Coronary artery (tissue), 2 donors: ENCODE results near the gene TRIM72.
"Not testable (repeated sequence)": the region's sequence is repeated elsewhere in the genome, so short reads cannot be mapped to it uniquely, and the experiment has no call there.

Experiments
- DNase-seq: peaks from one replicate; pipeline ENCODE4 v3.0.0-alpha.2; 2017; ENCODE audit warnings: low spot score
- H3K27ac ChIP-seq, 2 donors: fragments of 200-600 bp; sonication (generic); one replicate each; pipeline ENCODE4 v1.5.1; 2016 to 2019
- H3K4me3 ChIP-seq: fragments of 200-600 bp; sonication (generic); 2 replicates; pipeline ENCODE4 v1.5.1; 2016; ENCODE audit warnings: mild to moderate bottlenecking, moderate library complexity
- TF ChIP-seq, protein P1 (sequence below): fragments of 200-600 bp; sonication (generic); IDR thresholded peaks from one replicate; pipeline ENCODE4 v1.5.1; 2019; ENCODE audit warnings: antibody characterized with exemption

The TRIM72 gene

DNA sequence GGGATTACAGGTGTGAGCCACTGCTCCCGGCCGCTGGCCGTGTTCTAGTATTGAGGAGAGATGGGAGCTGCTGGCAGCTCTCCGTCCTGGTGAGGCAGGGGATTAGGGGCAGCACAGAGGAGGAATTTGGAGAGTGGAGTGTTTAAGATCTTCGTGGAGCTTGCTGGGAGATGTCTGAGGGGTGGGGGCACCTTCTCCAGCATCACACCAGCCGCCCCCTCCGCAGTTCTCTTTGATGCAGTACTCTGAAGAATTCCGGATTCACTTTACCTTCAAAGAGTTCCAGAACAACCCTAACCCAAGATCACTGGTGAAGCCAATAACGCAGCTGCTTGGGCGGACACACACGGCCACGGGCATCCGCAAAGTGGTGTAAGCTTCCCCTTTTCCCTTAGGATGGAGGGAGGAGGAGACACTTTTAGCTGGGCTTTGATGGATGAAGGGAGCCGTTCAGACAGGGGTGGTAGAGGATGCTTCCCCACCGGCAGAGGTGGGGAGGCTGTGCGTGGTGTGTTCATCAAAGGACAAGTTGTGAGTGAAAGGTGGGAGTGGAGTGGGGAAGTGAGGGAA is 57.8 kb downstream of the TRIM72 start:
- H3K4me3 ChIP-seq: no peak overlapping the region
- DNase-seq: no peak
- no peak overlapping the region for H3K27ac ChIP-seq
- TF ChIP-seq, protein P1, sequence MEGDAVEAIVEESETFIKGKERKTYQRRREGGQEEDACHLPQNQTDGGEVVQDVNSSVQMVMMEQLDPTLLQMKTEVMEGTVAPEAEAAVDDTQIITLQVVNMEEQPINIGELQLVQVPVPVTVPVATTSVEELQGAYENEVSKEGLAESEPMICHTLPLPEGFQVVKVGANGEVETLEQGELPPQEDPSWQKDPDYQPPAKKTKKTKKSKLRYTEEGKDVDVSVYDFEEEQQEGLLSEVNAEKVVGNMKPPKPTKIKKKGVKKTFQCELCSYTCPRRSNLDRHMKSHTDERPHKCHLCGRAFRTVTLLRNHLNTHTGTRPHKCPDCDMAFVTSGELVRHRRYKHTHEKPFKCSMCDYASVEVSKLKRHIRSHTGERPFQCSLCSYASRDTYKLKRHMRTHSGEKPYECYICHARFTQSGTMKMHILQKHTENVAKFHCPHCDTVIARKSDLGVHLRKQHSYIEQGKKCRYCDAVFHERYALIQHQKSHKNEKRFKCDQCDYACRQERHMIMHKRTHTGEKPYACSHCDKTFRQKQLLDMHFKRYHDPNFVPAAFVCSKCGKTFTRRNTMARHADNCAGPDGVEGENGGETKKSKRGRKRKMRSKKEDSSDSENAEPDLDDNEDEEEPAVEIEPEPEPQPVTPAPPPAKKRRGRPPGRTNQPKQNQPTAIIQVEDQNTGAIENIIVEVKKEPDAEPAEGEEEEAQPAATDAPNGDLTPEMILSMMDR: no peak

DNA sequence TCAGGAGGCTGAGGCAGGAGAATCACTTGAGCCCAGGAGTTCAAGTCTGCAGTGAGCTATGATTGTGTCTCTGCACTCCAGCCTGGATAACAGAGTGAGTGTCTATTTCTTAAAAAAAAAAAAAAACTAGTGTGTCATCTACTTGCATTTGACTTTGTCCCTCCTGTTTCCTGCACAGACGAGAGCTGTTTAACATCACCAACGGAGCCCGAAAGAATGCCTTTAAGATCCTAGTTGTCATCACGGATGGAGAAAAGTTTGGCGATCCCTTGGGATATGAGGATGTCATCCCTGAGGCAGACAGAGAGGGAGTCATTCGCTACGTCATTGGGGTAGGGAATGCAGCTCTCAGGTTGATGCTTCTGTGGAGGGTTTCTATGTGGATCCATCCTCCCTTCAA is 59.3 kb downstream of the TRIM72 start:
- TF ChIP-seq, protein P1: no peak
- no peak overlapping the region for H3K27ac ChIP-seq
- no peak for DNase-seq
- H3K4me3 ChIP-seq: no peak overlapping the region

DNA sequence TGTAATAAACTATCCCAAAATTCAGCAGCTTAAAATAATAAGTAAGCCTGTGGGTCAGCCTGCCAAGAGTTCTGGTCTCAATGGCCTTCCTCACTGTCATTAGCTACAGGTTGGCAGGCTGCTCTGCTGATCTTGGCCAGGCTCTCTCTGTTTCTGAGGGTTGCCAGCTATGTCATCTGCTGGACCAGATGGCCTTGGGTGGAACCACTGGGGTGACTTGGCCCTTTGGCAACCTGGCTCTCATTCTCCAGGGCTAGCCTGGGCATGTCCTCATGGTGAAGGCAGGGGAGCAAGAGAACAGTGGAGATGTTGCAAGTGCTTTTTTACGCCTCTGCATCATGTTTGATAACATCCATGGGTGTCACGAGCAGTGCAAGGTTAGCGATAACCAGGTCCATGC is 59.8 kb downstream of the TRIM72 start:
- TF ChIP-seq, protein P1: no peak
- no peak overlapping the region for H3K27ac ChIP-seq
- H3K4me3 ChIP-seq: no peak overlapping the region
- DNase-seq: no peak

DNA sequence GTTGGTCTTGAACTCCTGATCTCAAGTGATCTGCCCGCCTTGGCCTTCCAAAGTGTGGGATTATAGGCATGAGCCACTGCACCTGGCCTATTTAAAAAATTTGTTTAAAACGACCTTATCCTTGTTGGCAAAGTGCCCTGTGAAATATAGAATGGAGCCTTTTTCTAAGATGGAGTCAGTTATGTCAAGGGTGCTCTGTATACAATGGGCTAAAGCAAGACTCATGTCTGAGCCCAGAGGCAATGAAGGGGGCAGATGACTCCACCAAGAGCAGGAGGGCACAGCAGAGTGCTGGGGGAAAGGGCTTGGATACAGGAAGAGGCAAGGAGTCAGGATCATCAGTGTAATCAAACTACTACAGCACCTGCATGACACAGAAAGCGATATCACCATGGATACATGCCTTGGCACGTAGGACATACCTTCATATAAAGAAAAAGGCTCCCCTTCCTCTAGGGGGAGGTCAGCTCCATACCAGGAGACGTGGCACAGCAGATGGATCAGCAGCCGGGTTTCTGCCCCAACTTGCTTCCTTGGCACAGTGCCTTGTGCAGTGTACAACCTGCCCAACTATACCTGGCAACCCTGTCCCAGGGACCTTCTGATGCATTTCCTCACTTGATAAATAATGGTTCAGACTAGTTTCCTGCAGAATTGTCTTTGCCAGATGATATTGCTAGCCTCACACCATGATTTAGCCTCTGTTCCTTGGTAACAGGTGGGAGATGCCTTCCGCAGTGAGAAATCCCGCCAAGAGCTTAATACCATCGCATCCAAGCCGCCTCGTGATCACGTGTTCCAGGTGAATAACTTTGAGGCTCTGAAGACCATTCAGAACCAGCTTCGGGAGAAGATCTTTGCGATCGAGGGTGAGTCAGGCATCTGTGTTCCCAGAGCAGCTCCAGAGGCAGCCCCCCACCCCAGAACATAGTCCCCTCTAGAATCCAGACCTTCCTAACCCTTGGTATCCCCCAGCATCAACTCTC is 61.2 kb downstream of the TRIM72 start:
- no peak overlapping the region for H3K27ac ChIP-seq
- no peak overlapping the region for H3K4me3 ChIP-seq
- TF ChIP-seq, protein P1: no peak
- no peak for DNase-seq

DNA sequence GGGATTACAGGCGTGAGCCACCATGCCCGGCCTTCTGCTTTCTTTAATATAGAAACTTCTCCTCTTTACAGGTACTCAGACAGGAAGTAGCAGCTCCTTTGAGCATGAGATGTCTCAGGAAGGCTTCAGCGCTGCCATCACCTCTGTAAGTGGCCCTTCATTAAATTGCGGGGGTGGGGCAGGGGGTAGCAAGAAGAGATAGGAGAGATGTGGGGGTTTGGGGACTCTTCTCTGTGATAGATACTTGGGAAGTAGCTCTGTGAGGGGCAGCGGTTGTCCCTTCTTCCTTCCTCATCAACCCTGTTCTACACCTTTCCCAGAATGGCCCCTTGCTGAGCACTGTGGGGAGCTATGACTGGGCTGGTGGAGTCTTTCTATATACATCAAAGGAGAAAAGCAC is 62.7 kb downstream of the TRIM72 start:
- H3K27ac ChIP-seq: no peak overlapping the region
- no peak for DNase-seq
- TF ChIP-seq, protein P1: no peak
- H3K4me3 ChIP-seq: no peak overlapping the region

DNA sequence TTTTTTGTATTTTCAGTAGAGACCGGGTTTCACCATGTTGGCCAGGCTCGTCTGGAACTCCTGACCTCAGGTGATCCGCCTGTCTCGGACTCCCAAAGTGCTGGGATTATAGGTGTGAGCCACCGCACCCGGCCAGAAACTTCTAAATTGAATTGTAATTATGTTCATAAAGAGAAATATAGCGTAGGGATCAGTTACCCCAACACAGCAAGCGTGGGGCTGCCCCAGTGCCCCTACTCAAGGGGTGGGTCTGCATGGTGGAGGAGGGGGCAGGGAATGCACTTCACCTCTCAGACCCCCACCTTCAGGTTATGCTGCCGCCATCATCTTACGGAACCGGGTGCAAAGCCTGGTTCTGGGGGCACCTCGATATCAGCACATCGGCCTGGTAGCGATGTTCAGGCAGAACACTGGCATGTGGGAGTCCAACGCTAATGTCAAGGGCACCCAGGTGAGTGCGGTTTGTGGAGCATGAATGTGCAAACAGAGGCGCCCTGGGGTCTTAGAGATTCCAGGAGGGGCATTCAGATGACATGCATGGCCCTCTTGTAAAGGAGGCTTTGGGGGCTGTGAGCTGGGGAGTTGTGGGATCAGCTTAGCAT is 63.8 kb downstream of the TRIM72 start:
- DNase-seq: no peak
- Histone ChIP-seq H3K27ac (no peak overlapping the region), H3K4me3 (no peak overlapping the region)
- TF ChIP-seq, protein P1: no peak

DNA sequence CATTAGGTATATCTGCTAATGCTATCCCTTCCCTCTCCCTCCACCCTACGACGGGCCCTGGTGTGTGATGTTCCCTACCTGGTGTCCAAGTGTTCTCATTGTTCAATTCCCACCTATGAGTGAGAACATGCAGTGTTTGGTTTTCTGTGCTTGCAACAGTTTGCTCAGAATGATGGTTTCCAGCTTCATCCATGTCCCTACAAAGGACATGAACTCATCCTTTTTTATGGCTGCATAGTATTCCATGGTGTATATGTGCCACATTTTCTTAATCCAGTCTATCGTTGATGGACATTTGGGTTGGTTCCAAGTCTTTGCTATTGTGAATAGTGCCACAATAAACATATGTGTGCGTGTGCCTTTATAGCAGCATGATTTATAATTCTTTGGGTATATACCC is 64.9 kb downstream of the TRIM72 start:
- H3K4me3 ChIP-seq, DNase-seq, H3K27ac ChIP-seq: not testable (repeated sequence)
